Naive thymus-derived CD4-positive, alpha-beta T cell (primary cell): ENCODE data around the gene KRTAP10-4. TPM values are rescaled to one million over a fixed set of nuclear protein-coding genes. Genes with fewer than 3 reads are reported as not detected.

Experiments
- ATAC-seq: fragments of 150-1000 bp; cut with Tn5 transposase; 2 replicates; pipeline ENCODE4 v1.10.0; 2021; ENCODE audit warnings: mild to moderate bottlenecking, moderate library complexity
- CTCF ChIA-PET: fragments of 350-600 bp; sonication (Branson Sonifier 250); formaldehyde crosslinking; loops from one replicate; lab custom pipeline; 2021; ENCODE audit warnings: antibody characterized with exemption; lab: Charles Lee
- POLR2A ChIA-PET: fragments of 350-600 bp; sonication (Branson Sonifier 250); formaldehyde crosslinking; loops from one replicate; lab custom pipeline; 2021; ENCODE audit warnings: antibody characterized with exemption, inconsistent platforms; lab: Charles Lee
- DNase-seq, 9 donors: peaks; one replicate each; pipeline versions ENCODE4 v3.0.0 to v3.0.0-alpha.2; 2020 to 2022; ENCODE audit warnings: mixed read lengths in 1 of 9
- H3K27ac ChIP-seq: one replicate; pipeline ENCODE4 v1.7.0; 2013; ENCODE audit warnings: mild to moderate bottlenecking, low read depth, low read length, moderate library complexity
- H3K27me3 ChIP-seq, 2 donors: one replicate each; pipeline ENCODE4 v1.7.0; 2013; ENCODE audit warnings: low read length in 2 of 2, mild to moderate bottlenecking in 2 of 2, moderate library complexity in 2 of 2; ENCODE audit not compliant: control insufficient read depth in 2 of 2, insufficient read depth in 2 of 2
- H3K36me3 ChIP-seq, 3 experiments: 1 replicate in 2 of 3; 2 replicates in 1 of 3; pipeline ENCODE4 v1.7.0; 2013; ENCODE audit warnings: low read length in 3 of 3, mild to moderate bottlenecking in 3 of 3, moderate library complexity in 1 of 3; ENCODE audit not compliant: insufficient read depth in 3 of 3, control insufficient read depth in 2 of 3
- H3K4me1 ChIP-seq, 2 donors: one replicate each; pipeline ENCODE4 v1.7.0; 2013; ENCODE audit warnings: low read length in 2 of 2, mild to moderate bottlenecking in 2 of 2, moderate library complexity in 1 of 2; ENCODE audit not compliant: control insufficient read depth in 2 of 2, insufficient read depth in 2 of 2
- H3K4me3 ChIP-seq: 2 replicates; pipeline ENCODE4 v1.7.0; 2013; ENCODE audit warnings: mild to moderate bottlenecking, low read length
- H3K9me3 ChIP-seq, 3 experiments: 1 replicate in 2 of 3; 2 replicates in 1 of 3; pipeline ENCODE4 v1.7.0; 2013; ENCODE audit warnings: low read length in 3 of 3; ENCODE audit not compliant: control insufficient read depth in 2 of 3
- H3K27ac Mint-ChIP-seq, 9 donors: one replicate each; pipeline ENCODE4 v1.8.0; 2020 to 2022; ENCODE audit warnings: mixed read lengths in 9 of 9, mild to moderate bottlenecking in 8 of 9, moderate library complexity in 5 of 9, inconsistent platforms in 2 of 9
- H3K27me3 Mint-ChIP-seq, 5 donors: one replicate each; pipeline ENCODE4 v1.8.0; 2021 to 2022; ENCODE audit warnings: mixed read lengths in 5 of 5, mild to moderate bottlenecking in 1 of 5
- H3K36me3 Mint-ChIP-seq, 5 donors: one replicate each; pipeline ENCODE4 v1.8.0; 2020 to 2022; ENCODE audit warnings: mixed read lengths in 5 of 5, mild to moderate bottlenecking in 3 of 5, inconsistent platforms in 1 of 5
- H3K4me1 Mint-ChIP-seq, 7 donors: one replicate each; pipeline ENCODE4 v1.8.0; 2020 to 2022; ENCODE audit warnings: mixed read lengths in 7 of 7, mild to moderate bottlenecking in 3 of 7, inconsistent platforms in 1 of 7
- H3K4me3 Mint-ChIP-seq, 10 donors: one replicate each; pipeline ENCODE4 v1.8.0; 2020 to 2022; ENCODE audit warnings: mild to moderate bottlenecking in 10 of 10, mixed read lengths in 10 of 10, moderate library complexity in 6 of 10, inconsistent platforms in 2 of 10
- H3K9me3 Mint-ChIP-seq, 11 donors: one replicate each; pipeline ENCODE4 v1.8.0; 2020 to 2022; ENCODE audit warnings: mixed read lengths in 11 of 11, mild to moderate bottlenecking in 4 of 11, inconsistent platforms in 1 of 11, moderate library complexity in 1 of 11
- intact Hi-C, 2 donors: fragments of 100-400 bp; cut with micrococcal nuclease; formaldehyde crosslinking; loops; one replicate each; pipeline ENCODE4 v1.15.1; 2023
- polyA plus RNA-seq, 2 donors: library from polyadenylated mRNA; unstranded; fragments of 300-500 nt; fragmentation: Illumina TruSeq; gene quantifications; one replicate each; pipeline ENCODE4 v1.2.3, GENCODE V29; 2021
- total RNA-seq, 6 experiments: library from RNA in 5 of 6; stranded (reverse) in 5 of 6; gene quantifications; 1 replicate in 5 of 6; 2 replicates in 1 of 6; pipeline ENCODE4 v1.2.3 and lab custom pipeline; 2021 to 2026

Gene KRTAP10-4
- total and polyA plus RNA-seq, 7 experiments from 2014 or later: not detected

GRCh38 chr21:44571844-44572782 is 1.4 kb upstream of the KRTAP10-4 start:
- Mint-ChIP-seq H3K27me3 (peaks cover 0 to 7% (median 4%) of the 10 kb centered on the region in 5 donors), H3K27ac (peak overlapping the region in 2 of 9 donors; percentile 27 to 64), H3K4me1 (peaks cover 0 to 15% (median 5%) of the 10 kb centered on the region in 7 donors), H3K9me3 (peaks cover 0 to 27% (median 10%) of the 10 kb centered on the region in 11 donors), H3K36me3 (peaks cover 0 to 4% (median 3%) of the 10 kb centered on the region in 5 donors), H3K4me3 (peak overlapping the region in 1 of 10 donors; percentile 38)
- ChIA-PET CTCF (interaction anchor here (0.6 kb wide), 1 partner anchor 55 kb away, joined by 4 read pairs; no protein-coding TSS in a partner anchor), POLR2A (interaction anchor here (0.6 kb wide), 1 partner anchor 726 kb away, joined by 3 read pairs; no protein-coding TSS in a partner anchor)
- Histone ChIP-seq H3K4me3 (no peak overlapping the region), H3K36me3 (no peaks in the 10 kb centered on the region), H3K27ac (no peak overlapping the region), H3K9me3 (peaks cover 0 to 4% (median 0%) of the 10 kb centered on the region in 3 experiments), H3K4me1 (no peaks in the 10 kb centered on the region), H3K27me3 (no peaks in the 10 kb centered on the region)
- ATAC-seq (no peak), DNase-seq (no peak)
- intact Hi-C loops: no loop called here

GRCh38 chr21:44572959-44573583 is 458 bp upstream of the KRTAP10-4 start:
- intact Hi-C loops: loop anchor here in 1 of 2 donors (1.0 kb wide), 1 partner anchor 19 kb away; the partner anchor contains the start of gene KRTAP10-6
- H3K4me3 ChIP-seq: no peak overlapping the region
- no peak overlapping the region for H3K27ac ChIP-seq
- Mint-ChIP-seq H3K4me1 (peaks cover 0 to 15% (median 5%) of the 10 kb centered on the region in 7 donors), H3K4me3 (no peak overlapping the region), H3K9me3 (peaks cover 0 to 37% (median 16%) of the 10 kb centered on the region in 11 donors), H3K27ac (peak overlapping the region in 1 of 9 donors; percentile 59), H3K36me3 (peaks cover 0 to 7% (median 4%) of the 10 kb centered on the region in 5 donors), H3K27me3 (peaks cover 0 to 7% (median 4%) of the 10 kb centered on the region in 5 donors)
- DNase-seq (no peak), ATAC-seq (no peak)
- POLR2A ChIA-PET: no interaction called here
- H3K27me3 ChIP-seq: no peaks in the 10 kb centered on the region
- H3K36me3 ChIP-seq: no peaks in the 10 kb centered on the region
- CTCF ChIA-PET: interaction anchor here (0.6 kb wide), 1 partner anchor 56 kb away, joined by 4 read pairs; no protein-coding TSS in a partner anchor
- peaks cover 0 to 8% (median 0%) of the 10 kb centered on the region in 3 experiments for H3K9me3 ChIP-seq
- H3K4me1 ChIP-seq: no peaks in the 10 kb centered on the region

GRCh38 chr21:44574457-44575306 is 1.2 kb downstream of the KRTAP10-4 start:
- Mint-ChIP-seq H3K27me3 (peaks cover 0 to 7% (median 5%) of the 10 kb centered on the region in 5 donors), H3K9me3 (peaks cover 0 to 39% (median 17%) of the 10 kb centered on the region in 11 donors), H3K4me3 (peak overlapping the region in 1 of 10 donors; percentile 37), H3K27ac (peak overlapping the region in 2 of 9 donors; percentile 6 to 25), H3K36me3 (peaks cover 2 to 7% (median 4%) of the 10 kb centered on the region in 5 donors), H3K4me1 (peaks cover 0 to 15% (median 5%) of the 10 kb centered on the region in 7 donors)
- Histone ChIP-seq H3K4me1 (no peaks in the 10 kb centered on the region), H3K4me3 (no peak overlapping the region), H3K27ac (no peak overlapping the region), H3K36me3 (no peaks in the 10 kb centered on the region), H3K9me3 (peaks cover 0 to 8% (median 0%) of the 10 kb centered on the region in 3 experiments), H3K27me3 (no peaks in the 10 kb centered on the region)
- CTCF ChIA-PET: interaction anchor here (0.7 kb wide), 1 partner anchor 10 kb away, joined by 3 read pairs; no protein-coding TSS in a partner anchor
- POLR2A ChIA-PET: interaction anchor here (0.6 kb wide), 1 partner anchor 71 kb away, joined by 3 read pairs; no protein-coding TSS in a partner anchor
- no peak for DNase-seq
- intact Hi-C loops: no loop called here
- no peak for ATAC-seq

GRCh38 chr21:44575307-44576024 is 1.9 kb downstream of the KRTAP10-4 start:
- Histone ChIP-seq H3K4me1 (no peaks in the 10 kb centered on the region), H3K4me3 (no peak overlapping the region), H3K36me3 (no peaks in the 10 kb centered on the region), H3K27ac (no peak overlapping the region), H3K27me3 (no peaks in the 10 kb centered on the region), H3K9me3 (peaks cover 0 to 8% (median 0%) of the 10 kb centered on the region in 3 experiments)
- intact Hi-C loops: no loop called here
- Mint-ChIP-seq H3K27ac (peak overlapping the region in 3 of 9 donors; percentile 25 to 67 (median 66)), H3K4me1 (peaks cover 0 to 23% (median 7%) of the 10 kb centered on the region in 7 donors), H3K36me3 (peaks cover 3 to 7% (median 4%) of the 10 kb centered on the region in 5 donors), H3K4me3 (peak overlapping the region in 1 of 10 donors; percentile 37), H3K27me3 (peaks cover 0 to 7% (median 5%) of the 10 kb centered on the region in 5 donors), H3K9me3 (peaks cover 0 to 45% (median 18%) of the 10 kb centered on the region in 11 donors)
- DNase-seq (no peak), ATAC-seq (no peak)
- ChIA-PET POLR2A (no interaction called here), CTCF (interaction anchor here (0.7 kb wide), 1 partner anchor 9 kb away, joined by 3 read pairs; no protein-coding TSS in a partner anchor)

GRCh38 chr21:44576025-44576420 is 2.5 kb downstream of the KRTAP10-4 start:
- no peaks in the 10 kb centered on the region for H3K27me3 ChIP-seq
- H3K4me3 ChIP-seq: no peak overlapping the region
- Mint-ChIP-seq H3K4me3 (no peak overlapping the region), H3K9me3 (peaks cover 0 to 51% (median 18%) of the 10 kb centered on the region in 11 donors), H3K27ac (peak overlapping the region in 1 of 9 donors; percentile 66), H3K27me3 (peaks cover 0 to 8% (median 5%) of the 10 kb centered on the region in 5 donors), H3K4me1 (peaks cover 0 to 25% (median 11%) of the 10 kb centered on the region in 7 donors), H3K36me3 (peaks cover 4 to 7% (median 6%) of the 10 kb centered on the region in 5 donors)
- ATAC-seq: no peak
- no peaks in the 10 kb centered on the region for H3K36me3 ChIP-seq
- H3K9me3 ChIP-seq: peaks cover 0 to 8% (median 0%) of the 10 kb centered on the region in 3 experiments
- no peaks in the 10 kb centered on the region for H3K4me1 ChIP-seq
- intact Hi-C loops: no loop called here
- ChIA-PET CTCF (no interaction called here), POLR2A (no interaction called here)
- no peak for DNase-seq
- no peak overlapping the region for H3K27ac ChIP-seq
